Thyroid gland (tissue), 4 donors: ENCODE data around the gene NGLY1.

Experiments
- CTCF ChIP-seq, 6 experiments: fragments of 200-600 bp in 3 of 6; fragments of 450-650 bp in 3 of 6; sonication (generic) in 3 of 6; IDR thresholded peaks; one replicate each; pipeline ENCODE4 v1.5.1; 2016 to 2019; ENCODE audit warnings: antibody characterized with exemption in 6 of 6, mild to moderate bottlenecking in 2 of 6, inconsistent platforms in 1 of 6, moderate library complexity in 1 of 6
- POLR2A ChIP-seq, 2 donors: fragments of 450-650 bp; IDR thresholded peaks; one replicate each; pipeline ENCODE4 v1.6.1; 2017; ENCODE audit warnings: antibody characterized with exemption in 2 of 2, mild to moderate bottlenecking in 2 of 2, moderate library complexity in 1 of 2

- TF ChIP-seq CTCF (IDR thresholded peaks at IDR 0.05), result no peak
- no peak for TF ChIP-seq POLR2A (IDR thresholded peaks at IDR 0.05)
Observed at GRCh38 chr3:25781758-25782594, 1.3 kb downstream of the NGLY1 start.
